ENCODE data around the gene ADAMTSL3.

DNA sequence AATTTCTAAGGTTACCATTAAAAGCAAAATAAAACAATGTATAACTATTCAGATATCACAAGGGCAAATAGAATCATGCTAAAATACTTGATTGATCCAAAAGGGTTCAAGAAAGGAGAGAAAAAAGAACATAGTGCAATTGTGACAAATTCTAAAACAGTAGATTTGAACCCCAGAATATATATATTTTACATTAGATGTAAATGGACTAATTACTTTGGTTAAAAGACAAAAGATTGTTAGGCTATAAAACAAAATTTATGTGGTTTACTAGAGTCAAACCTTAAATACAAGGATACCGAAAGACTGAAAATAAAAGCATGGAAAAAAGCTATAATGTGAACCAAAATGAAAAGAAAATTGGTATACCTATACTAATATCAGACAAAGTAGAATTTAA, 129.3 kb downstream of the ADAMTSL3 start:
- TF ChIP-seq, protein P1, sequence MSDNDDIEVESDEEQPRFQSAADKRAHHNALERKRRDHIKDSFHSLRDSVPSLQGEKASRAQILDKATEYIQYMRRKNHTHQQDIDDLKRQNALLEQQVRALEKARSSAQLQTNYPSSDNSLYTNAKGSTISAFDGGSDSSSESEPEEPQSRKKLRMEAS (IDR thresholded peaks at IDR 0.05; ENCODE audit: low read depth) = no peak
- TF ChIP-seq POLR2AphosphoS5 (IDR thresholded peaks at IDR 0.05; ENCODE audit: low read depth, low read length) (no peak), EZH2phosphoT487 (IDR thresholded peaks at IDR 0.05; ENCODE audit: borderline replicate concordance, low read depth) (no peak), SMC3 (IDR thresholded peaks at IDR 0.05; ENCODE audit: low read depth, low read length) (no peak), FOXM1 (IDR thresholded peaks at IDR 0.05; ENCODE audit: low read depth) (no peak), EP300 (IDR thresholded peaks at IDR 0.05; ENCODE audit: borderline replicate concordance in 1 of 2, low read depth in 1 of 2, low read length in 1 of 2) (no peak), GATA2 (CRISPR knock-in tag; IDR thresholded peaks at IDR 0.05) (no peak), GABPA (IDR thresholded peaks at IDR 0.05; ENCODE audit: low read depth) (no peak), CHD2 (IDR thresholded peaks at IDR 0.05; ENCODE audit: low read length, partially characterized antibody) (no peak)
- TF ChIP-seq, protein P2, sequence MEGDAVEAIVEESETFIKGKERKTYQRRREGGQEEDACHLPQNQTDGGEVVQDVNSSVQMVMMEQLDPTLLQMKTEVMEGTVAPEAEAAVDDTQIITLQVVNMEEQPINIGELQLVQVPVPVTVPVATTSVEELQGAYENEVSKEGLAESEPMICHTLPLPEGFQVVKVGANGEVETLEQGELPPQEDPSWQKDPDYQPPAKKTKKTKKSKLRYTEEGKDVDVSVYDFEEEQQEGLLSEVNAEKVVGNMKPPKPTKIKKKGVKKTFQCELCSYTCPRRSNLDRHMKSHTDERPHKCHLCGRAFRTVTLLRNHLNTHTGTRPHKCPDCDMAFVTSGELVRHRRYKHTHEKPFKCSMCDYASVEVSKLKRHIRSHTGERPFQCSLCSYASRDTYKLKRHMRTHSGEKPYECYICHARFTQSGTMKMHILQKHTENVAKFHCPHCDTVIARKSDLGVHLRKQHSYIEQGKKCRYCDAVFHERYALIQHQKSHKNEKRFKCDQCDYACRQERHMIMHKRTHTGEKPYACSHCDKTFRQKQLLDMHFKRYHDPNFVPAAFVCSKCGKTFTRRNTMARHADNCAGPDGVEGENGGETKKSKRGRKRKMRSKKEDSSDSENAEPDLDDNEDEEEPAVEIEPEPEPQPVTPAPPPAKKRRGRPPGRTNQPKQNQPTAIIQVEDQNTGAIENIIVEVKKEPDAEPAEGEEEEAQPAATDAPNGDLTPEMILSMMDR (IDR thresholded peaks at IDR 0.05) = no peak
- TF ChIP-seq, protein P3, sequence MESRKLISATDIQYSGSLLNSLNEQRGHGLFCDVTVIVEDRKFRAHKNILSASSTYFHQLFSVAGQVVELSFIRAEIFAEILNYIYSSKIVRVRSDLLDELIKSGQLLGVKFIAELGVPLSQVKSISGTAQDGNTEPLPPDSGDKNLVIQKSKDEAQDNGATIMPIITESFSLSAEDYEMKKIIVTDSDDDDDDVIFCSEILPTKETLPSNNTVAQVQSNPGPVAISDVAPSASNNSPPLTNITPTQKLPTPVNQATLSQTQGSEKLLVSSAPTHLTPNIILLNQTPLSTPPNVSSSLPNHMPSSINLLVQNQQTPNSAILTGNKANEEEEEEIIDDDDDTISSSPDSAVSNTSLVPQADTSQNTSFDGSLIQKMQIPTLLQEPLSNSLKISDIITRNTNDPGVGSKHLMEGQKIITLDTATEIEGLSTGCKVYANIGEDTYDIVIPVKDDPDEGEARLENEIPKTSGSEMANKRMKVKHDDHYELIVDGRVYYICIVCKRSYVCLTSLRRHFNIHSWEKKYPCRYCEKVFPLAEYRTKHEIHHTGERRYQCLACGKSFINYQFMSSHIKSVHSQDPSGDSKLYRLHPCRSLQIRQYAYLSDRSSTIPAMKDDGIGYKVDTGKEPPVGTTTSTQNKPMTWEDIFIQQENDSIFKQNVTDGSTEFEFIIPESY (IDR thresholded peaks at IDR 0.05; ENCODE audit: borderline replicate concordance, low read depth) = no peak

Measured in SK-N-SH (cell line).